HG03442 (cell line): ENCODE data around the gene PYGM.

Source experiments
- ATAC-seq: cut with Tn5 transposase; IDR thresholded peaks from one replicate; pipeline ENCODE4 v1.9.1; 2021; ENCODE audit warnings: mild to moderate bottlenecking, moderate library complexity; ENCODE audit not compliant: unreplicated experiment

The PYGM gene

DNA sequence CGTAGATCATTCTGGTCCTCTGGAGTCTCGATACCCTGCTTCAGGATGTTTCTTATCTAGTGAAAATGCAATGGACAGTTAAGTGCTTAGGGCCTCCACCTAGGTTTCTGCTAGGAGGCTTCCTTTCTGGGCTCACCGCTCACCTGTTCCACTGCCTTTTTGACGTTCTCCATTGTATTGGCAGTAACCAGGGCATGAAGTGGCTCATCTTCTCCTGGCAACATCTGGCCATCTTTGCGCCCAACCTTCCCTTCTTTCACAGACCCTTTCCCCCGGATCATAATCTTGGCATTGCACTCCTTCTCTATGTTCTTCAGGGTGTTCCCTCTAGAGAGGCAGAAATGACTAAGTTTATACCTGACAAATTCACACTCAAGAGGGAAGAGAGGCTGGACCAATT, 9.5 kb upstream of the PYGM start:
- no peak for ATAC-seq

DNA sequence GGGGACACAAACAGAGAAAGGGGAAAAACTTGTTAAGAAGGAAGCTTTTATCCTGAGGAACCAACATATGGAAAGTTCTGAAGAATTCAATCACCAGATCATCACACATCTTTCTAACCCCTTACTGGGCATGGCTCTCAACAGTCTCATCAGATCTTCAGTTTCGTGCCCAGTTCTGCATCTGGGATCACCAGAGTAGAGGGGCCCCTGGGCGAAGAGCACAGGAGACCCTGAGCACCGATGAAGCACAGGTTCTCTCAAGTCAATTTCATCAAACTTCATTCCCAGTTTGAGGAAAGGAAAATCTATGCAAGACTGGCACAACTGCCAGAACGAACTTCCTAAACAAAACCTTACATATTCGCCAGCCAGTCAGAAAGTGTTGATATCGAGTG, 8.5 kb upstream of the PYGM start:
- no peak for ATAC-seq

DNA sequence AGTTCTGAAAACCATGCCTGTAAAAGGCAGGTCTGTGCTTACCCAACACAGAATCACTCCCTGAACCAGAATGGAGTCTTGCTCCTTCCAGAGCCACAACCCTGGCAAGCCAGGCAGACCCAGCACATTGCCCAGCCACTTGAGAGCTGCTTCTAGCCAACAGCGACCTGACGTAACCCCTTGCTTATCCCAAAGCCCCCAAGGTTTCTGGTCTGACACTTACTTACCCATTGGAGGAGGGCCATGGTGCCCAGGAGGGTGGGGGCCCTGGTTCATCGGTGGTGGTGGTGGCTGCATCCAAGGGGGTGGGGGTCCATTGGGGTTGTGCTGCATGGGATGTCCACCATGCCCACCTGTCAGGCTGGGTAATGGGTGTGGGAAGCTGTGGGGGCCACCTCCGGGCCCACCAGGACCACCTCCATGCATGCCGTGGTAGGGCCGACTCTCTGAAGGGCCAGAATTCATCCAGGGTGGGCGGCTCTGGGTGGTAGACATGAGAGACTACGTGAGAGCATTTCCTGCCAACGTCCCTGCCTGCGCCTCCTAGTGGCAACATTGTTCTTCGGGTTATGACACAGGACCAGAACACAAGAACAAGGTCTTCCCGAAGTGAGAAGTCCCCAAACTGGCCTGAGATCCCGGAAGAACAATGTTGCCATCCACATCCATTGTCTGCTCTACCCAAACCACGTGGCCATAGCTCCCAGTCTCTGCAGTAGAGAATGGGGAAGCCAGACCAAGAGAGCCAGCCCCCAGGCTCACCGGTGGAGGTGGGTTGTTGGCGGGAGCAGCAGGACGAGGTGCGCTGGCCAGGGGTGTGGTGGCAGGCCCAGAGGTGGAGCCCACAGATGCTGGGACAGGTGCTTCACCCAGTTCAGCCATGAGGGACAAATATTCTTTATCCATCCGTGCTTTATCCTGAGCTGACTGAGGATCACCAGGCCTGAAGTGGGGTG, 7.8 kb upstream of the PYGM start:
- ATAC-seq: no peak

DNA sequence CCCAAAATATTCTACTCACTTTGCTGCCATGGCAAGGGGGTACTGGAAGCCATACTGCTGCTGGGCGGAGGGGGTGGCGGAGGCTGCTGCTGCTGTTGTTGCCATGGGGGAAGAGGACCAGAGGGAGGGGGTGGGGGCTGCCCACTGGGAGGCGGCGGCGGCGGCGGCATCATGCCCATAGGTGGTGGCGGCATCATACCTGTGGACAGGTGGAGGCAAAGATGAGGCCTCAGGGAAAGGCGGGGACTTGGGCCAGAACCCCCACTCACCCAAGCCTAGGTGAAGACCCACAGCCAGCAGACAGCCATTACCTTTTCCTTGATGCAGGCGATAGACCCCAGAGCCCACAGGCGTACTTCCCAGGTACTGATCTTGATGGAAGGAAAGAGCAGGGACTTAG, 7.1 kb upstream of the PYGM start:
- ATAC-seq: no peak

DNA sequence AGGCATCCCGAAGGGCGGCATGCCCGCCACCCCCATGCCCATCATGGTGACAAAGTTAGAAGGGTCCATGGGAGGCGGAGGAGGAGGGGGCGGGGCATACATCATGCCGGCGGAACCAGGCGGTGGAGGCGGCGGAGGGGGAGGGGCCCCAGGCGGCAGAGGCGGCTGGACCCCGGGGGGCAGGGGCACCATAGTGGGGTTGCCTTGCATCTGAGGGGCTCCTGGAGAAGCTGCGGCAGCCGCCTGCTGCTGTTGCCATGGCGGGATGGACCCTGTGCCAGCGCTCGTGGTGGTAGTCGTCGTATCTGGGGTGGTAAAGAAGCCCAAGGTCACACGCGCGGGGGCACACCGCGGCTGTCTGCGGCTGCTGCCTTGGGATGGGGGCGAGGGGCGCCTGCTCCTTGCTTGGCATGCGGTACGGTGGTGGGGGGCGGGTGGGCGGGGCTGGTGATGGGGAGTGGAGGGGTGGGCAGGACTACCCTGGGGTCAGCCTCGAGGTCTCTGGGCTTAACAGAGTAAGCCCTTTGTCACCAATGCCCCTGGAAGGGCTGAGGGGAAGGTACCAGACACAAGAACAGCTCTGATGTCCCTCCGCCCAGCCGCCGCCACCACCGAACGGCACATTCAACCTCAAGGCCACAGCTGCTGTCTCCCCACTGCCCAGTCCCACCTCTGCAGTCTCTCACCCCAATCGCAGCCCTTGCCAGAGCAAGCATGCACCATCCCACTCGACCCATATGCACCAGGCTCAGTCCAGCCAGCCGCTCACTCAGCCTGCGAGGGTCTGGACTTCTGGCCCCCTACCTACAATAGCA, 6.3 kb upstream of the PYGM start:
- no peak for ATAC-seq

DNA sequence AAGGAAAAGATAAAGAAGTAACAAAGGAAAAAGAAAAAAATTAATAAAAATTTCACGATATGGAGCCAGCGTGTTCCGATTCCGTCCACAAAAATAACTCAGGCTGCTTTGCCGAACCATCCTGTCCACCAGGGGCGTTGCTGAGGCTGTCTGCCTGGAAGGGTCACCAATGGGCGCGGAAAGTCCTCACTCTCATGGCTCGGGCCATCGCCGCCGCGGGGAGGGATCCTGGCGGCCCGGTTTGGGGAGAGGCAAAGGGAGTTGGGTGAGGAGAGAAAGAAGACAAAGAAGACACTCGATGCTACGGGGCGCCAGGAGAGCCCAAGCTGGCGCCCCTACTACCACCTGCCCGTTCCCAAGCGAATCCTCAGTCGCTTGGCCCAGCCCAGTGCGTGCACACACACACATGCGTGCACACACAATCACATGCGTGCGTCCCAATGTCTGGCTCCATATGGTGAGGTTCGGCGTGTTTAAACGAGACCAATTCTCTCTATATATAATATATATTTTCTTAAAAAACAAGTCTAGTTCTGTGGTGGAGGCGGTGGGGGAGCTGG, 5.6 kb upstream of the PYGM start:
- no peak for ATAC-seq

DNA sequence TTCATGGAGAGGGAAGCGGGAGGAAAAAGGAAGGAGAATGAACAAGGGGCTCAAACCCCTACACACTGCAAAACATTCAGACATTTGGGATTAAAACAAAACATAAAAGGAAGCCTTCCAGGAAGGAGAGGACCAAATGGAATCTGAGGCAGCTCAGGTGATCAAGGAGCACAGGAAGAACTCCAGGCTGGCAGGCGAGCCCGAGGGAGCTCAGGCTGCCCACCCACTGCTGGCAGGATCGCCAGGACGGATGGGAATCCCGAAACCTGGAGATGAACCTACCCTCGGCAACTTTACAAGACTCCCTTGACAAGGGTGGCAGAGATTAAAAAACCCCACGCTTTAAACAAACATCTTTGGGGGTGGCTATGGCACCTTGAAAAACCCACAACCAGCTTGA, 5.0 kb upstream of the PYGM start:
- ATAC-seq: no peak

DNA sequence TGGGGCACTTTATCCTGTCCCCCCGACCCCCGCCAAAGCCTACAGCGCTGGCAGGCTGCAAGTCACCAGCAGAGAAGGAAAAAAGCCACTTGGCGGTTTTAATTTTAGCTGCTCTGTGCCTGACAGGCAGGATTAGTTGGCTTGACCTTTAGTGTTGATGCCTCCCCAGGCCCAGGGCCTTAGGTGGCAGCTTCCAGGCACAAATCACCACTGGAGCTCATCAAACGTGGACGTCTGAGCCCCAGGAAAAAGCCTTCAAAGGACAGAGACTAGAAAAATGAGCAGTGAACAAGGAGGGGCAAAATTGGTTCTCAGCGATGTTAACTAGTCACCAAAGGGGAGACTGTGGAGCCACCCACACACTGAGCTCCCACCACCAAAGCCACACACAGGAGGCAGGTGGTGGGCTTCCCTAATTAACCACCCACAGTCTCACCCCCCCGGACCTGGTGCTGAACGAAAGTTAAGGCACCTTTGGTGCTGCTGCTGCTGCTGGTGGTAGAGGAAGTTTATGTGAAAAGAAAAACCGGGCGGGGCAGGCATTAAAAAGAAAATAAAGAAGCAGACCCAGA, 4.4 kb upstream of the PYGM start:
- no peak for ATAC-seq

DNA sequence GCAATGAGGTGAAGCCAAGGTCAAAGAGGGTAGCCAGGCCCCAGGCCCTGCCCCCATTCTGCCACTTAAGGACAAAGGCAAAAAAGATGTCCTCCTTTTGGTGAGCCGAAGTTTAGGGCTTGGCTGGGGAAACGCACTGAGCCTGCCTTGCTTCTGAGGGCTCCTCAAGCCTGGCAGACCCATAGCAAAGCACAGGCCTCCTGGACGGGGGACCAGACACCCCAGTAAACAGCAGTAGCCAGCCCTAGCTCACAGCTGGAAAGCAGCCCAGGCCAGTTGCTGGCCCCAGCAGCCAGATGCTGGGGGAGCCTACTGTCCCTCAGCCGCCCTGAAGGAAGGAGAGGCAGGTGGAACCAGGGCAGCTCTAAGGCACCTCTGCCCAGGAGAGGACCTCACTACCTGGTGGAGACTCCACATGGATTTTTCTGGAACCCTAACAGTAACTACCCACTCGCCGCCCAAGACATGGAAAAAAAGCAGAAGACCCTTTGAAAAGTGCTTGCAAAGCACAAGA, 3.8 kb upstream of the PYGM start:
- no peak for ATAC-seq

DNA sequence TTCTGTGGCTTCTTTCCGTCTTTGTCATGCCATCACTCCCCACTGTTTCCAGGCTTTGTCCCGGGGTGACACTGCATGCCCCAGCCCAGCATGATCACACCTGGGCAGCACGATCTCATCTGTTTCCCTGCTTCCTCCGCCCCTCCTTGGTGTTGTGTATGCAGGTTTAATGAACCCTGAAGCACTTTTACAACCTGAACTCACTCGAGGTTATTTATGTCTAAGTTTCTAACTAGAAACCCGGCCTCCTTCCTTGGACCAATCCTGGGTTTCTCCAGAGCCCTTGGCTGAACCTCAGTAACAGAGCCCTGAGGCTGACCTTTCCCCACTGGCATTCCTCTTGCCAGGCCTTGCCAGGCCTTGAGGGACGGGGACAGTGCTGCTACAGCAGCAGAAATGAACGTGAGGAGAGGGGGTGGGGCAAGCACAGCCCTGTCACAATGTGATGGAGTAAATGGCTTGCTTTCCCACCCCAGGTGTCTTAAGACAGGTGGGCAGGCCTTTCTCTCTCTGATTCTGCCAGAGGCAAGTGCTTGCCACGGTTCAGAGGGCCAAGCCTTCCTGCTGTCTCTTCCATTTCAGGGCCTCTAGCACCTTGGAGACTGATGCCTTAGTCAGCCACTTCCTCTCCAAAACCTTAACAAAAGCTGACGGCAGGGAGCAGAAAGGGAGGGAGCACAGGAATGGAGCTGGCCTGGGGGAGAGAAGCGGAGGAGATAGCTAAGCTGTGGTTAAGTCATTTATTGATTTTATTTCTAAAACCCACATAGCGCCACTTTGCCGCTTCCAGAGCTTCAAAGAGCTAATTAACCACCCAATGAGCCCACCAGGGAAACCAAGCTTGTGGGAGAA, 3.1 kb upstream of the PYGM start:
- ATAC-seq: no peak

DNA sequence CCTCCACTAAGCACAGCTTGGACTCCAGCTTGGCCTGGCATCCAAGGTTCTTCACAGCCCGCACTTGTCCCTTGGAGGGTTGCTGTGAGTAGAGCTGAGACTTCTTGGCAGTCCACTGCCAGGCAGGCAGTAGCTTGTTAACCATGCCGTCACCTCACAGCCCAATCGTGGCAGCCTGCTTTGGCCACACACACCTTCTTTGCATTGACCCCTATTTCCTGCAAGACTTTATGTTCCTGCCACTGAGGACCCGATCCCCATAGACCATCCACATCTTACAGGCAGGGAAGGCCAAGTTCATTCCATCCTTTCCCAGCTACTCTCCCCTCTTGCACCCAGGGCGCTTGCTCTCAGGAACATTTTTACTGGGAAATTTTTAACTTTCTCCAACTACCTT, 2.5 kb upstream of the PYGM start:
- no peak for ATAC-seq

DNA sequence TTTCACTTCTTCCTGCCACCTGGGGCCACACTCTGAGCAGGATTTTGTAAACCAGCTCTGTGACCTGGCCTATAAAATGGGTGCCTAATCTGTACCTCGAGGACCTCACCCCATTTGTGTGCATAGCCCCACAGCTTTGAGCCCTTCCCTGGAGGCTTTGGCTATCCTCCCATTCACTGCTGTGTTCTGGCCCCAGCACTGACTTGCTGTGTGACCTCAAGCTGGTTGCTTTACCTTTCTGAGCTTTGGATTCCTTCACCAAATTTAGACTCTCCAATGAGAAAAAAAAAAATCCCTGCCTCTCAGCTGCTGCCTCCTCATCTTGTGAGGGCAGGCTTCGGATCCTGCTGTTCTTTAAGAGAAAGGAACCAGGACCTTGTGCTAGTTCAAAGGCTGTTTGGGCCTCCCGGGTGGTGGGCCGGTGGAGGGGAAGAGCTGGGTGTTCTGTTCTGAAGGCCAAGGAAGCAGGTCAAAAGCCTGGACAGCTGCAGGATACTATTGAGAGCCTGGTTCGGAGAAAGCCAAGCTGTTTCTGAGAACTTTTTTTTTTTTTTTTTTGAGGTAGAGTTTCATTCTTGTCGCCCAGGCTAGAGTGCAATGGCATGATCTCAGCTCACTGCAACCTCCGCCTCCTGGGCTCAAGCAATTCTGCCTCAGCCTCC, 1.1 kb upstream of the PYGM start:
- ATAC-seq: no peak

DNA sequence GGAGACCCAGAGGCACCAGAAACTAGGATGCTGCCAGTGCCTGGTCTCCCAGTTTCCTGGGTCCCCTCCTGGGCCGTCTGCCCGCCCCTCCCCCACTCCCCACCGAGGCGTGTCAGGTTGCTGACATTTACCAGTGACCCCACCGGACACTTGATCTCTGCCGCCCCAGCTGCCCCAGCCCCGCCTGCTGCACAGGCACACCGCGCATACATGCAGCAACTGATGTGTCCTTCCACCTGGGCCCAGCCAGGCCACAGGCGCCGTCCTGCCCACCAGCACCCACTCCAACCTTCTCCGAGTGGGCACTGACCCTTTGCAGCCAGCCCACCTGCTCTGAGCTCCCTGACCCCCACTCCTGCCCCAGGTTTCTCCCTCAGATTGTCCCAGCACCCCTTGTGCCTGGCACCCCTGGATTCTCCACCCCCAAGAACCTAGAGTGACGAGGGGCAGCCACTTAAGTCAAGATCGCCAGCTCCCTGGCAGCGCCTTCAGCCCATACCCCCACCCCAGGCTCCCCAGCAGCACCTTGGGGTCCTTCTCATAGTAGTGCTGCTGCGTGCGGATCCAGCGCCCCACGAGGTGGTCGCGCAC, 548 bp downstream of the PYGM start:
- no peak for ATAC-seq

DNA sequence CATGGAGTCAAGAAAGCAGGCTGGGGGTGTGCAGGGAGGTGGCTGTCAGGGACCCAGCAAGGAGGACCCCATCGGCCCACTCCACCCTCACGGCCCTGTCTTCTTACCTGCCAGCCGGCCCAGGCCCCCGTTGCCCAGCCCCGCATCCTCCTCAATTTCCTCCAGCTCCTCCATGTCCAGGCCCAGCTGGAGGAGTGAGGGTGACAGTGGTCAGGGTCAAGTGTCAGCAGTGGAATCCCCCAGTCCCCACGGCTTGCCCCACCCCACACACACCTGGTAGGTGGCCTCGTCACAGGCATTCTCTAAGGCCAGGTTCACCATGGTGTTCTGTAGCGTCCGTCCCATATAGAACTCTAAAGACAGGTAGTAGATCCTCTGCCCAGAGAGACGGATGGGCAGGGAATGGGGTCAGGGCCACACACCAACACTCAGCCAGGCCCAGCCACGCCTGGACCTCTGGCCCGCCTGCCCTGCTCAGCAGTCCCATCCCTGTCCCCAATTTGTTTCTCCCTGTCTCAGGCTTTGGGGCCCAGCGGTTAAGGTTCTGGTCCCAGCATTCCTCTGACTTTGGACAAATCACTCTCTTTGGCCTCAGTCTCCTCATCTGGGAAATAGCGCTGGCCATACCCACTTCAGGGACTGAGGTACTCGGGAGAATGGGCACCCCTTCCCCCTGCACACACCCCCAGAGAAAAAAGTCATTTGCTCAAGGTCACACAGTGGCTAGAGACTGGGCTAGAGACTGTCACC, 1.3 kb downstream of the PYGM start:
- ATAC-seq: no peak

DNA sequence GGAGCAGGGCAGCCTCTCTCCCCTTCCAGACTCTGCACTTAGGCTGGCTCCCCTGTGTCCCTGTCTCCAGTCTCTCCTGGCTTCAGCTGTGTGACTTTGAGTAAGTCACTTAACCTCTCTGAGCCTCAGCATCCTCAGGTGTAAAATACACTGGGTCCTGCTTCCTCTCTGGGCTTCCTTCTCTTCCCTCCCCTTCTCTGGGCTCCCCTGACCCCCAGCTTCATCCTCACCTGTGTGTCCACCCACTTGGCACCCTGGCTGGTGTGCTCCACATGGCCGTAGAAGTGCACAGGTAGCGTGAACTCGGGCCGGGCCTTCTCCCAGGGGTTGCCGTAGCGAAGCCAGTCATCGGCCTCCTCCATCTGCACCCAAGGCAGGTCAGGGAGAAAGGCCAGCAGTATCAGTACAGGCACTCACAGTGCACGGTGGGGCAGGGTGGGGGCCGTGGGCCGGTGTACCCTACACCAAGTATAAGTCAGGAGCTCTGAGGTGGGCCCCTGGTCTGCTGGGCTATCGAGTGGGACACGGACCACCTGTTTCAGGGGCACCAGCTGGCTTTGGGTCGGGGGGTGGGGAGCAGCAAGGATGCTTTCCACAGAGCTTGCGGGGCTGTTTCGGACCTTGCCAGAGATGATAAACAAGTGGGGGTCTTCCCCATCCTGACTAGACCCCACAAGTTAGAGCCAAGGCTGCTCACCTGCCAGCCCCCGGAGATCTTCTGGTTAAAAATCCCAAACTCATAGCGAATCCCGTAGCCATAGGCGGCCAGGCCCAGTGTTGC, 2.0 kb downstream of the PYGM start:
- no peak for ATAC-seq

DNA sequence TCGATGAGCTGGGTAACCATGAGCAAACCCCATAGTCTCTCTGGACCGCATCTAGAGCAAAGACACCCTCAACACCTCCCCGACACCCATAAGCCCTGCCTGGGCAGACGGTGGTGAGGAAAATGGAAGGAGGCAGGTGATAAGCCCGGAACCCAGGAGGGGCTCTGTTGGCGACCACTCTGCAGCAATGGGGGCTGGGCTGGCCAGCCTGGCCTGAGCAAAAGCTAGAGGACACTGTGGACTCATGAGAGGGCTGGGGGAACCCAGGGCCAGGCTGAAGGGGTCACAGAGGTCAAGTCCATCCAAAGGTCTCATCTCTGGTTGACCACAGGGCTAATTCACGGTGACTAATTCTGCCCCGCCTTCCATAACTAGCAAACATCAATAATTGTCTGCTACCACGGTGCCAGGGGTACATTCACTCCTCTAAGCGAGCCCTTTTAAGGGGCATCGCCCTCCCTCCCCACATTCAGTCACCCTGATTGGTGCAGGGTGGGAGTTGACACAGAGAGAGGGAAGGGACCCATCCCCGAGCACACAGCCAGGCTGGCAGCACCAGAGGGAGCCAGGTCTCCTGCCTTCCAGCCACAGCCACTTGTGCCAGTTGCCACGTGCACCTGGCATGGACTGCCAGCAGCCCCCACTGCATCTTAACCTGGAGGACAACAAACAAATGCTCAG, 4.0 kb downstream of the PYGM start:
- ATAC-seq: no peak

DNA sequence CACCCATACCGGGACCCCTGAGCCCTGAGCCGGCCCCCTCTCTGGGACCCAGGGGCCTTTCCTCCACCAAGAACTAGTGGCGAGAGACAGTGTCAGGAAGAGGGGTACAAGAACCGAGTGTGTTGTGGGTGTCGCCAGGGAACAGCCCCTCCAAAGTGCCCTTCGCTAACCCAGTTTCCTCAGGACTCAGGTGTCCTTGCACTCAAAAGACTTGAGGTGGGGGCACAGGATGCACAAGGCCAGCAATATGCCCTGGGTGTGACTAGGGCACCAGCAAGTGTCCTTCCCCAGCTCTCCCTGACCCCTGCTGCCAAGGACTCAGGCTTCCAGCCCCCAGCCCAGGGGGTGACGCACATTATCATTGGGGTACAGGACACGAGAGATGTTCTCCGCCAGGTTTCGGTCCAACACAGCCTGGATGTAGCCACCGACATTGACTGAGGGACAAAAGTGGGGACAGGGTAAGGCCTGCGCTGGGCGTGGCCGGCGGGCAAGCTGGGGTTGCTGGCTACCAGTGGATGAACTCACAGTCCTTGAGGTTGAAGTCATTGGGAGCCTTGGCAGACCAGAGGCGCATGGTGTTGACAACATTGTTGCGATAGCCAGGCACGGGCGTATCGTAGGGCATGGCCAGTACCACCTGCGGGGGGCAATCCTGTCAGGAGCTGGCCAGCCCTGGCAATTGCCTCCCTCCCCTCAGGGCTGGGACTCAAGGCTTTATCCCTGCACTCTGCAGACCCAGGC, 4.7 kb downstream of the PYGM start:
- ATAC-seq: no peak
